Upper lobe of right lung (tissue), 1 donor: ENCODE measurements around the gene FIGN. TPM values are rescaled to one million over a fixed set of nuclear protein-coding genes. Genes with fewer than 3 reads are reported as not detected.

Source experiments
- ATAC-seq: fragments of 200-7000 bp; cut with Tn5 transposase; one replicate; pipeline ENCODE4 v1.9.1; 2020; ENCODE audit warnings: mild to moderate bottlenecking, moderate library complexity
- DNase-seq: peaks from one replicate; pipeline ENCODE4 v3.0.0-alpha.2; 2020
- H3K27ac ChIP-seq: fragments of 200-600 bp; one replicate; pipeline ENCODE4 v1.8.0; 2022
- H3K27me3 ChIP-seq: fragments of 200-600 bp; one replicate; pipeline ENCODE4 v1.8.0; 2022; ENCODE audit warnings: mild to moderate bottlenecking
- H3K36me3 ChIP-seq: fragments of 200-600 bp; one replicate; pipeline ENCODE4 v1.8.0; 2022
- H3K4me1 ChIP-seq: fragments of 200-600 bp; one replicate; pipeline ENCODE4 v1.8.0; 2022
- H3K4me3 ChIP-seq: fragments of 200-600 bp; one replicate; pipeline ENCODE4 v1.8.0; 2022; ENCODE audit warnings: mild to moderate bottlenecking
- H3K9me3 ChIP-seq: fragments of 200-600 bp; one replicate; pipeline ENCODE4 v1.8.0; 2022
- intact Hi-C: fragments of 100-400 bp; cut with DNase I; formaldehyde crosslinking; loops from one replicate; pipeline ENCODE4 v1.11.0; 2022
- total RNA-seq: library from RNA; stranded (reverse); fragmentation: NEBNext Ultra II Directional; extraction: Animal tissue kit (Norgen Biotek cat#: 25700); gene quantifications from one replicate; pipeline ENCODE4 v1.2.1, GENCODE V29; 2021
- TF ChIP-seq, protein P1 (sequence below): fragments of 200-600 bp; IDR thresholded peaks from one replicate; pipeline ENCODE4 v1.8.0; 2022; ENCODE audit warnings: antibody characterized with exemption
- donor health status: DM: no; HTN: yes; CAD: no; lungs with severe emphysema.

Gene FIGN
- total RNA-seq, 1 donor from 2014 or later = 6.5 TPM

DNA sequence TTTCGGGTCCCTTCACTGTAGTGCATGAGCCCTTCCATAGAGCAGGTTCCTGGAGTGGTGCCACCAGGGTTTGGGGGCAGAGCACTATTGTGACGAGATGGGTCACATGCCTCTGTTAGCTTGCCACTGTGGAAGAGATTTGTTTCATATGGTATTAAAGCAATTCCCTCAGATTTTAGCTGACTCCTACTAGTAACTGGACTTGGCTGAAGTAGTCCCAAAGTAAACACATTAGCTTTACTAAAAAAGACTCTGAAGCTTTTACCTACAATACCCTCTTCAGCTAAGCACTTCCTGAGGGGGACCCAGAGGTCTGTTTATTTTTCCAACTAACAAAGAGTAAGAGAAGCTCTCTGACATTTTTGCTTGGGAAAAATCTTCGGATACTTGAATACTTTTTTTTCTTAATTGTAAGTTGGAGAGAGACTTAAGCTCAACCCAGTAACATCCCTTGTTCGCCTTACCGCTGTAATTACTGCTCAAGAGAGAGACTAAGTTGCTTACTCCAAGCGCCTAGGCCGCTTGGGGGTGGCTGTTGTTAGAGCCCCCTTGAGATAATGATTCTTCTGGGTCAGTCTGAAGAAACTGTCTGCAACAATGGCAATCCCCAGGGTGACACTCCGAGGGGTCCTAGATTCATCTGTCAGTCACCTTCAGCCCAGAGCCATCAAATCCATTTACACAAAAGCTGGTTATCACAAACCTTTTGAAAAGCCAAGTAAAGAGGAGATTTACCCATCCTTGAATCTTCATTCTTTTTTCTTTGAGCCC is 177.4 kb downstream of the FIGN start:
- intact Hi-C loops = no loop called here
- no peaks in the 10 kb centered on the region for H3K36me3 ChIP-seq
- H3K4me1 ChIP-seq = no peaks in the 10 kb centered on the region
- TF ChIP-seq, protein P1, sequence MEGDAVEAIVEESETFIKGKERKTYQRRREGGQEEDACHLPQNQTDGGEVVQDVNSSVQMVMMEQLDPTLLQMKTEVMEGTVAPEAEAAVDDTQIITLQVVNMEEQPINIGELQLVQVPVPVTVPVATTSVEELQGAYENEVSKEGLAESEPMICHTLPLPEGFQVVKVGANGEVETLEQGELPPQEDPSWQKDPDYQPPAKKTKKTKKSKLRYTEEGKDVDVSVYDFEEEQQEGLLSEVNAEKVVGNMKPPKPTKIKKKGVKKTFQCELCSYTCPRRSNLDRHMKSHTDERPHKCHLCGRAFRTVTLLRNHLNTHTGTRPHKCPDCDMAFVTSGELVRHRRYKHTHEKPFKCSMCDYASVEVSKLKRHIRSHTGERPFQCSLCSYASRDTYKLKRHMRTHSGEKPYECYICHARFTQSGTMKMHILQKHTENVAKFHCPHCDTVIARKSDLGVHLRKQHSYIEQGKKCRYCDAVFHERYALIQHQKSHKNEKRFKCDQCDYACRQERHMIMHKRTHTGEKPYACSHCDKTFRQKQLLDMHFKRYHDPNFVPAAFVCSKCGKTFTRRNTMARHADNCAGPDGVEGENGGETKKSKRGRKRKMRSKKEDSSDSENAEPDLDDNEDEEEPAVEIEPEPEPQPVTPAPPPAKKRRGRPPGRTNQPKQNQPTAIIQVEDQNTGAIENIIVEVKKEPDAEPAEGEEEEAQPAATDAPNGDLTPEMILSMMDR = no peak
- H3K4me3 ChIP-seq = no peak overlapping the region
- no peak overlapping the region for H3K27ac ChIP-seq
- DNase-seq = no peak
- no peaks in the 10 kb centered on the region for H3K9me3 ChIP-seq
- H3K27me3 ChIP-seq = no peaks in the 10 kb centered on the region
- ATAC-seq = no peak

DNA sequence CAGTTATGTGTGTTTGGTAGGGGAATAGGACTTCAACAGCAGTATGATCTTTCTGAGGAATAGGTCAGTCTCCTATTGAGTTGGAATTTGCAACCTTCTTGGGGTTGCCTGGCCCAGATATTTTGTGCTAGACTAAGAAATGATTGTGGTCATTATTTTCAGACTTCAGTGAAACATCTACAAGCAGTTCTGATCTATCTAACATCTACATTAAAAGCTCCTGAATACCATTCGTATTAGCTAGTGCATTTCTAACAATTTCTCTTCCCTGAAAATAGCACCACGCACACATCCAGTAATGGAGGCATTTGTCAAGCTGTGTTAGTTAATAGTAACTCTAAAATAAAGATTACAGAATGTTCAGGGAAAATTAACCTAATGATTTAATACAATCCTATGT is 179.3 kb downstream of the FIGN start:
- TF ChIP-seq, protein P1 = no peak
- Histone ChIP-seq H3K4me3 (no peak overlapping the region), H3K36me3 (no peaks in the 10 kb centered on the region), H3K27ac (no peak overlapping the region), H3K4me1 (no peaks in the 10 kb centered on the region), H3K9me3 (no peaks in the 10 kb centered on the region), H3K27me3 (no peaks in the 10 kb centered on the region)
- intact Hi-C loops = no loop called here
- no peak for DNase-seq
- no peak for ATAC-seq

DNA sequence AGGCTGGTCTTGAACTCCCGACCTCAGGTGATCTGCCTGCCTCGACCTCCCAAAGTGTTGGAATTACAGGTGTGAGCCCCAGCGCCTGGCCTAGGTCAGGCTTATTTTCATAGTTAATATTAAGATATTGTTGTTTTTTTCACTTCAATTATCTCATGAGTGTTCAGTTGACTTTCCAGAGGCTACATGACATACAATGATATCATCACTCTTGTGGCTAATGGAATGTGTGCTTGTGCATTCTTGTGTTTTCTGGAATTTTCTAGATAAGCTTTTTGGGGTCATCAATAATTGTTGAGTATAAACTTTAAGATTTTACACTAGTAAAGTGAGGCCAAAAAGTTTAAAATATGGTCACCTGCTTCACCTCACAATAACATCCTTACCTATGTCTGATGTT is 180.9 kb downstream of the FIGN start:
- Histone ChIP-seq H3K9me3 (no peaks in the 10 kb centered on the region), H3K4me3 (no peak overlapping the region), H3K4me1 (no peaks in the 10 kb centered on the region), H3K27ac (no peak overlapping the region), H3K27me3 (no peaks in the 10 kb centered on the region), H3K36me3 (no peaks in the 10 kb centered on the region)
- intact Hi-C loops = no loop called here
- no peak for DNase-seq
- no peak for ATAC-seq
- TF ChIP-seq, protein P1 = no peak

DNA sequence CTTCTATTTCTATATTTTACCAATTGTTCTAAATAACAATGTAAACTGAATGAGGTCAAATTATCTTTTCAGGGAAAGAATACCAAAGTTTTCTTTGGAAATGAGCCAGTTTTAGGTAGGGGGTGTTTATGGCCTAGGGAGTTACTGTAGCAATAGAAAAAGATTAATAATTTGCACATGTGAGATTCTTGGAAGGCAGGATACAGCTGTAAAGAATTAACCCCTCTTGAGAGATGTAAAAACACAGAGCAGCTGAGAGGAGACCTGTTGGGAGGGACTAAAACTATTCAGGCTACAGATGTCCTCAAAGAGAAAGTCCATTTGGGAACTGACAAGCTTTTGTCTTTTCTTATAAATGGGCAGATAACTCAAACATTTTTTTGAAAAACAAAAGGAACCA is 182.2 kb downstream of the FIGN start:
- Histone ChIP-seq H3K4me1 (no peaks in the 10 kb centered on the region), H3K27me3 (no peaks in the 10 kb centered on the region), H3K27ac (no peak overlapping the region), H3K4me3 (no peak overlapping the region), H3K9me3 (no peaks in the 10 kb centered on the region), H3K36me3 (no peaks in the 10 kb centered on the region)
- intact Hi-C loops = no loop called here
- no peak for ATAC-seq
- no peak for DNase-seq
- TF ChIP-seq, protein P1 = no peak

DNA sequence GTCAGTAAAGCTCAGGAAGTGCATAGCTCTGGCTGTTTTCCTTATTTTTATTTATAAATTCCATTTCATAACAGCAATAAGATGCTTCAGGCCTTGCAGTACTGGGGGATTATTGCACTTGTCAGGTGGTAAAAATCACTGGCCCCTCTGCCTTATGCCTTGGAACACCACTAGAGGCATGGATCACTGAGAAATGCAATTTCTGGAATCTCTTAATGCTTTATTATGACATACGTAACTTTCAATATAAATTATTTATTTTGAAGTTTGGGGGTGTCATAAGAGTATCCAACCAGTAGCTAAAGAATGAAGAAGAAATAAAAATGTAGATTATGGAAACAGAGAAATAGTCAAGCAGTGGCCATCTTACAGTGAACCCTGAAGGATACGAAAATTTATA is 183.1 kb downstream of the FIGN start:
- TF ChIP-seq, protein P1 = no peak
- Histone ChIP-seq H3K4me3 (no peak overlapping the region), H3K27ac (no peak overlapping the region), H3K9me3 (no peaks in the 10 kb centered on the region), H3K36me3 (no peaks in the 10 kb centered on the region), H3K27me3 (no peaks in the 10 kb centered on the region), H3K4me1 (no peaks in the 10 kb centered on the region)
- no peak for DNase-seq
- intact Hi-C loops = no loop called here
- ATAC-seq = no peak
